ENCODE results near the gene REG1B.
"Not testable (repeated sequence)": the region's sequence is repeated elsewhere in the genome, so short reads cannot be mapped to it uniquely, and the experiment has no call there.

GRCh38 chr2:79053486-79053885 lies 34.3 kb downstream of the REG1B start:
- not testable (repeated sequence) for TF ChIP-seq CTCF (conservative IDR thresholded peaks at IDR 0.05; ENCODE audit: low read length); EZH2phosphoT487 (IDR thresholded peaks at IDR 0.05; ENCODE audit: borderline replicate concordance, low read depth, low read length)
